NT2/D1 (cell line): ENCODE results near the gene CRADD.

ENCODE experiments used
- DNase-seq: peaks from one replicate; pipeline ENCODE4 v3.0.0-alpha.2; 2011; ENCODE audit warnings: low read depth, low spot score
- H3K27me3 ChIP-seq: 2 replicates; pipeline ENCODE4 v1.6.0; 2011; ENCODE audit warnings: mild to moderate bottlenecking; ENCODE audit not compliant: insufficient read length, insufficient read depth
- H3K36me3 ChIP-seq: 2 replicates; pipeline ENCODE4 v1.6.1; 2011; ENCODE audit warnings: mild to moderate bottlenecking, low read length, mixed read lengths; ENCODE audit not compliant: insufficient read depth, insufficient read length
- H3K4me1 ChIP-seq: 2 replicates; pipeline ENCODE4 v1.5.1; 2011; ENCODE audit not compliant: insufficient read depth, insufficient read length
- H3K4me3 ChIP-seq: 2 replicates; pipeline ENCODE4 v1.5.1; 2011; ENCODE audit warnings: low read depth; ENCODE audit not compliant: insufficient read length
- H3K9ac ChIP-seq: 2 replicates; pipeline ENCODE4 v1.6.0; 2011; ENCODE audit warnings: low read depth; ENCODE audit not compliant: insufficient read length
- H3K9me3 ChIP-seq: 2 replicates; pipeline ENCODE4 v1.5.1; 2011; ENCODE audit warnings: mild to moderate bottlenecking, low read length; ENCODE audit not compliant: insufficient read depth
- SUZ12 ChIP-seq: IDR thresholded peaks from 2 replicates; pipeline ENCODE4 v1.6.1; 2011; ENCODE audit not compliant: insufficient read length, insufficient read depth; ENCODE audit errors: extremely low read depth
- YY1 ChIP-seq: IDR thresholded peaks from 2 replicates; pipeline ENCODE4 v1.6.1; 2011; ENCODE audit not compliant: insufficient read length, insufficient read depth
- ZNF274 ChIP-seq: IDR thresholded peaks from 2 replicates; pipeline ENCODE4 v1.6.1; 2011; ENCODE audit warnings: mild to moderate bottlenecking, low read depth, low read length

CRADD gene

GRCh38 chr12:93937812-93938211 is 260.6 kb downstream of the CRADD start:
- Histone ChIP-seq H3K36me3 (no peaks in the 10 kb centered on the region), H3K4me1 (no peaks in the 10 kb centered on the region), H3K4me3 (no peak overlapping the region), H3K9me3 (peaks cover 13% of the 10 kb centered on the region), H3K9ac (no peak overlapping the region), H3K27me3 (no peaks in the 10 kb centered on the region)
- DNase-seq: no peak
- TF ChIP-seq ZNF274: no peak
- TF ChIP-seq YY1: no peak
- TF ChIP-seq SUZ12: no peak

- no peaks in the 10 kb centered on the region for H3K4me1 ChIP-seq
- H3K36me3 ChIP-seq: no peaks in the 10 kb centered on the region
- H3K9ac ChIP-seq: no peak overlapping the region
- DNase-seq: no peak
- TF ChIP-seq ZNF274 (no peak), YY1 (no peak), SUZ12 (no peak)
- no peak overlapping the region for H3K4me3 ChIP-seq
- H3K27me3 ChIP-seq: no peaks in the 10 kb centered on the region
- peaks cover 13% of the 10 kb centered on the region for H3K9me3 ChIP-seq
These were observed 261.1 kb downstream of the CRADD start for GRCh38 chr12:93938317-93938716.

DNA sequence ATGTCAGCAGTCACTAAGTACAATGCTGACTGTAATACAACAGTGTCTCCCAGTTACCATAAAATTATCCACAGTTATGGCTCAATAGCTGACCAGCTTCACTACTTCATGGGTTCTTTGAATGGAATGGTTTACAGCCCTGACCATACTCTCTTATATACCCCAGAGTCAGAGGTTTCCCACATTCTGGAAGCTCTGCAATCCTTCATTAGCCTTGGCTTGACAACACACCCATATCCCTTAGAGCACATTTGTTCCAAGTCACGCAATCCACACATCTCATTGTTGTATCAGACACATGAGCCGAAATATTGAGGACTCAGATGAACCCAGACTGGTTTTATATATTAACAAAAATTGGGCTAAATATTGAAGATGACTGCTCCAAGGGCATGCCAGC is 261.8 kb downstream of the CRADD start:
- H3K9ac ChIP-seq: no peak overlapping the region
- H3K36me3 ChIP-seq: no peaks in the 10 kb centered on the region
- H3K4me3 ChIP-seq: no peak overlapping the region
- H3K9me3 ChIP-seq: peaks cover 13% of the 10 kb centered on the region
- no peaks in the 10 kb centered on the region for H3K4me1 ChIP-seq
- TF ChIP-seq YY1 (no peak), ZNF274 (no peak), SUZ12 (no peak)
- no peak for DNase-seq
- no peaks in the 10 kb centered on the region for H3K27me3 ChIP-seq

DNA sequence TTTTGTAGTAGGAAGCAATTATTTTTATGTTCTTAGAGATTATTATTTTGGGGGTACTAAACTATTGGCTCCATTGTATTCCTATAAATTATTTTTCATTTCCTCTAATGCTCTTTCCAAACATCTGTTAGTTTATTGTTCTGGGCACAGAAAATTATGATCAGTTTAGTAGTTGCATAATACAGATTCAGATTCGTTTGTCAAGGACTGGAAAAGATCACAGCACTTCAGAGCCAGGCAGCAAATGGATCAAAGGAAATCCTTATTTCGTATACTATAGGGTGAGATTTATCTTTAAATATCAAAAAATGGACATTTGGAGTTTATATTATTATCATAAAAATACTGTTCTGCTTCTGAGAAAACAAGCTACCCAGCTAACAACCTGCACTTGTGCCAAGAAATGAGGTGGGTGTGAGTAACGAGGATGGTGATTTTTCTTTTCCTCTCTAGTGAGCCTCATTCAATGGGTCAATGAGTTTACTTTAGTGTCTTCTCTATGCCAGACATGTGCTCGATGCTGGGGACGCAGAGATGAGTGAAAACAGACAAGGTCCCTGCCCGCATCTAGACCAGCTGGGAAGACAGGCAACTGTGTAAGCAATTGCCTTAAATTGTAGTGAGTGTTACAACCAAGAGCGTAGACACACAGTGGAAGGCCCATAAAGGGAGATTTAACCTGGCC is 262.6 kb downstream of the CRADD start:
- H3K4me1 ChIP-seq: no peaks in the 10 kb centered on the region
- H3K4me3 ChIP-seq: no peak overlapping the region
- DNase-seq: no peak
- H3K9ac ChIP-seq: no peak overlapping the region
- H3K9me3 ChIP-seq: peaks cover 12% of the 10 kb centered on the region
- TF ChIP-seq YY1 (no peak), ZNF274 (no peak), SUZ12 (no peak)
- no peaks in the 10 kb centered on the region for H3K36me3 ChIP-seq
- no peaks in the 10 kb centered on the region for H3K27me3 ChIP-seq

- Histone ChIP-seq H3K4me1 (no peaks in the 10 kb centered on the region), H3K9me3 (no peaks in the 10 kb centered on the region), H3K4me3 (no peak overlapping the region), H3K9ac (no peak overlapping the region), H3K27me3 (no peaks in the 10 kb centered on the region), H3K36me3 (no peaks in the 10 kb centered on the region)
- TF ChIP-seq YY1: no peak
- no peak for TF ChIP-seq ZNF274
- TF ChIP-seq SUZ12: no peak
- no peak for DNase-seq
These were observed 266.6 kb downstream of the CRADD start for GRCh38 chr12:93943780-93944179.

- no peak for DNase-seq
- no peak overlapping the region for H3K4me3 ChIP-seq
- no peak for TF ChIP-seq SUZ12
- no peak for TF ChIP-seq ZNF274
- no peak for TF ChIP-seq YY1
These were observed 267.0 kb downstream of the CRADD start for GRCh38 chr12:93944201-93944600.

More at GRCh38 chr12:93944201-93944600, 267.0 kb downstream of the CRADD start:
- H3K36me3 ChIP-seq: no peaks in the 10 kb centered on the region
- H3K9ac ChIP-seq: no peak overlapping the region
- H3K4me1 ChIP-seq: no peaks in the 10 kb centered on the region
- H3K27me3 ChIP-seq: no peaks in the 10 kb centered on the region
- H3K9me3 ChIP-seq: no peaks in the 10 kb centered on the region; the same call in 1 of the 2 replicates
